Spleen (tissue), 7 donors: ENCODE measurements around the gene USP20.

Experiments
- CTCF ChIP-seq, 11 experiments: fragments of 200-600 bp in 7 of 11; fragments of 450-650 bp in 4 of 11; sonication (generic) in 4 of 11; IDR thresholded peaks in 8 of 11; conservative IDR thresholded peaks in 3 of 11; 1 replicate in 7 of 11; 2 replicates in 4 of 11; pipeline versions ENCODE4 v1.4.0 to v1.8.0; 2016 to 2021; ENCODE audit warnings: antibody characterized with exemption in 11 of 11, inconsistent platforms in 4 of 11, mild to moderate bottlenecking in 1 of 11
- POLR2A ChIP-seq, 3 donors: fragments of 450-650 bp; IDR thresholded peaks; one replicate each; pipeline ENCODE4 v1.5.1; 2017; ENCODE audit warnings: antibody characterized with exemption in 3 of 3, mild to moderate bottlenecking in 1 of 3
- POLR2AphosphoS5 ChIP-seq, 3 donors: sonication (generic); formaldehyde crosslinking; IDR thresholded peaks; one replicate each; pipeline ENCODE4 v1.5.1; 2017; ENCODE audit warnings: antibody characterized with exemption in 3 of 3
- donor health status: DM: no; HTN: no; CAD: no; lungs with moderate emphysema.
- donor health status: DM: no; HTN: no; CAD: no.
- donor health status: DM: no; HTN: no; CAD: no.

DNA sequence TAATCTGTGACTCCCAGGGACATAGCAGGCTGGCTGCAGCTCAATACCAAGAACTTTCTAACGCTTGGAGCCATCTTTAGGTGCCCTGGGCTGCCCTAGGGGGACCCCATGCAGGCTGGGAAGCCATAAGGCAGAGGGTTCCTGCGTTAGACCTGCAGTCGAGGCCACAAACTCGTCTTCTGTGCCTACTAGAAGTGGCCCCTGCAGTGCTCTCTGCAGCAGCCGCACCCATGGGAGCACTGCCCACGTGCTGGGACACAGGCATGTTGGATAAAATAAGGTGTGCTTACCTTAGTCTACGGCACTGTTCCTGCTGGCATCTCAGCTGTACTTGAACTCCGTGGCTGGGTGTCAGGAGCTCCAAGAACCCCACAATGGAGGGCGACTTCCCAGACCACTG, 22.9 kb upstream of the USP20 start:
- TF ChIP-seq CTCF (IDR thresholded peaks at IDR 0.05 in 8 of 11, conservative IDR thresholded peaks at IDR 0.05 in 3 of 11), result no peak
- no peak for TF ChIP-seq POLR2A (IDR thresholded peaks at IDR 0.05)
- TF ChIP-seq POLR2AphosphoS5 (IDR thresholded peaks at IDR 0.05), result peak in 2 of 3 donors; percentile 33 to 62
